ENCODE measurements around the gene PBX1. TPM values are rescaled to one million over a fixed set of nuclear protein-coding genes. Genes with fewer than 3 reads are reported as not detected.
A peak's percentile ranks its signal among the peaks of the same experiment; 100 is the strongest.

PBX1 gene
- polyA plus RNA-seq, 3 donors = 0.07 TPM; not detected in 2

DNA sequence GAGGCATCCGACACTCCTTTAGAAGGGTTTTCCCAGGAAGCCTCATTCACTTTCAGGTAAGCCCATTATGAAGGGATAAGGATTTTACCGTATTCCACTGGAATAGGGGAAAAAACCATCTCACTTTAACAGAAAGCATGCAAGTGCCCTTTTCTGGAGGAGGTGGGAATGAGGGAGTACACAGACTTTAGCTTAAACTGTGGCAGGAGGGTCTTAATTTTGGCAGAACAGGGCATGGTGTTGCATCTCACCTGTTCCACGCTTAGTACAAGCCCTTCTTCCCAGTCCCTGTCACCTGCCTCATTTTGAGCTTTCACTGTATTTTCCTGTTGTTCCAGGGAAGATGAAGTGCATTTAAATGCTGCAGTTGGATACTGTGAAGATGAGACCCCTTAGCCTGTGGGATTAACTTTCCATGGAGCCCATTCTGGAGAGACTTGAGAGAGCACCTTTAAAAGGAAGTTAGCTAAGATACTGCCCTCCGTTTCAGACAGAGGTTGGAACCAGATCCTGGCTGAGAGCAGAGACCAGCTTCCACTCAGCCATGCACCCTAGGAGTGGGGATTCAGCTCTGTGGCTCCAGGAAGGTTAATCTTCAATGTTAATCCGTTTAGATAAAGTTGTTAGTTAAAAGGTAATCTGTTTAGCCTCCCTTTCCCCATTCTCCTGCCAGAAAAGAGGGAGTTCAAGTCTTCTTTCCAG is 42.6 kb downstream of the PBX1 start:
- no peaks in the 10 kb centered on the region for H3K79me2 ChIP-seq (ENCODE audit: insufficient read depth, low read length)
- DNase-seq = no peak
- H3K9me3 ChIP-seq (replicated peaks in 1 of 2; ENCODE audit: control insufficient read depth in 1 of 2, insufficient read depth in 1 of 2, low read length in 2 of 2) = no peaks in the 10 kb centered on the region
- WGBS (ENCODE audit: insufficient coverage) = 100% methylated on average over 2 of the region's 5 CpGs
- H2AFZ ChIP-seq (ENCODE audit: insufficient read depth, low read depth, low read length, poor library complexity, severe bottlenecking) = no peak overlapping the region
- H3K9ac ChIP-seq (ENCODE audit: insufficient read depth, low read length, poor library complexity, severe bottlenecking) = no peak overlapping the region
- H3K4me1 ChIP-seq (ENCODE audit: control insufficient read depth in 1 of 2, insufficient read depth in 2 of 2, low read length in 2 of 2) = no peaks in the 10 kb centered on the region
- H3K4me3 Mint-ChIP-seq = no peak overlapping the region
- no peak overlapping the region for H3K4me2 ChIP-seq (replicated peaks; ENCODE audit: extremely low read depth, low read length, poor library complexity, severe bottlenecking)
- peaks cover 2 to 3% of the 10 kb centered on the region in 2 donors for H3K27me3 ChIP-seq (ENCODE audit: control insufficient read depth in 2 of 2, insufficient read depth in 2 of 2, low read length in 2 of 2)
- no peaks in the 10 kb centered on the region for H3K9me3 Mint-ChIP-seq
- intact Hi-C loops (cut with micrococcal nuclease) = no loop called here
- H3K27me3 Mint-ChIP-seq (ENCODE audit: low read depth in 3 of 3) = peaks cover 9 to 13% (median 11%) of the 10 kb centered on the region in 3 donors
- no peak for TF ChIP-seq CTCF (IDR thresholded peaks at IDR 0.05)
- H3K36me3 ChIP-seq (replicated peaks in 1 of 2; ENCODE audit: control insufficient read depth in 1 of 2, insufficient read depth in 2 of 2, low read length in 2 of 2) = no peaks in the 10 kb centered on the region
- H3K27ac Mint-ChIP-seq = peak overlapping the region in 1 of 7 donors; percentile 42
- H4K20me1 ChIP-seq (ENCODE audit: insufficient read depth, low read length) = no peaks in the 10 kb centered on the region
- H3K36me3 Mint-ChIP-seq = no peaks in the 10 kb centered on the region
- peaks cover 4% of the 10 kb centered on the region for H3K4me1 Mint-ChIP-seq
- no peak overlapping the region for H3K27ac ChIP-seq (ENCODE audit: low read depth in 1 of 2, low read length in 2 of 2)
- H3K4me3 ChIP-seq (replicated peaks in 1 of 3; ENCODE audit: low read depth in 2 of 3, low read length in 3 of 3) = no peak overlapping the region

GRCh38 chr1:164602101-164602422 is 43.1 kb downstream of the PBX1 start:
- H3K4me1 Mint-ChIP-seq = peaks cover 4% of the 10 kb centered on the region
- Histone ChIP-seq H3K4me2 (replicated peaks; ENCODE audit: extremely low read depth, low read length, poor library complexity, severe bottlenecking) (no peak overlapping the region), H3K9ac (ENCODE audit: insufficient read depth, low read length, poor library complexity, severe bottlenecking) (no peak overlapping the region), H3K79me2 (ENCODE audit: insufficient read depth, low read length) (no peaks in the 10 kb centered on the region), H3K4me1 (ENCODE audit: control insufficient read depth in 1 of 2, insufficient read depth in 2 of 2, low read length in 2 of 2) (no peaks in the 10 kb centered on the region), H3K9me3 (replicated peaks in 1 of 2; ENCODE audit: control insufficient read depth in 1 of 2, insufficient read depth in 1 of 2, low read length in 2 of 2) (no peaks in the 10 kb centered on the region), H3K36me3 (replicated peaks in 1 of 2; ENCODE audit: control insufficient read depth in 1 of 2, insufficient read depth in 2 of 2, low read length in 2 of 2) (no peaks in the 10 kb centered on the region), H3K4me3 (replicated peaks in 1 of 3; ENCODE audit: low read depth in 2 of 3, low read length in 3 of 3) (no peak overlapping the region), H3K27me3 (ENCODE audit: control insufficient read depth in 2 of 2, insufficient read depth in 2 of 2, low read length in 2 of 2) (peaks cover 2 to 3% of the 10 kb centered on the region in 2 donors), H3K27ac (ENCODE audit: low read depth in 1 of 2, low read length in 2 of 2) (no peak overlapping the region), H2AFZ (ENCODE audit: insufficient read depth, low read depth, low read length, poor library complexity, severe bottlenecking) (no peak overlapping the region), H4K20me1 (ENCODE audit: insufficient read depth, low read length) (no peaks in the 10 kb centered on the region)
- H3K4me3 Mint-ChIP-seq = no peak overlapping the region
- TF ChIP-seq CTCF (IDR thresholded peaks at IDR 0.05) = no peak
- no peak overlapping the region for H3K27ac Mint-ChIP-seq
- H3K27me3 Mint-ChIP-seq (ENCODE audit: low read depth in 3 of 3) = peaks cover 10 to 13% (median 11%) of the 10 kb centered on the region in 3 donors
- intact Hi-C loops (cut with micrococcal nuclease) = no loop called here
- H3K36me3 Mint-ChIP-seq = no peaks in the 10 kb centered on the region
- no peaks in the 10 kb centered on the region for H3K9me3 Mint-ChIP-seq
- no peak for DNase-seq
- no CpG with 5 or more reads among the region's 4 CpGs for WGBS (ENCODE audit: insufficient coverage)

All from CD14-positive monocyte (primary cell).